Nephron progenitor cell (in vitro differentiated cells): ENCODE data around the gene MS4A4E.

Experiments
- DNase-seq: peaks from one replicate; pipeline ENCODE4 v3.0.0; 2021
- H3K27ac Mint-ChIP-seq: 2 replicates; pipeline ENCODE4 v1.8.0; 2021; ENCODE audit warnings: mild to moderate bottlenecking, moderate library complexity, mixed read lengths
- H3K27me3 Mint-ChIP-seq: 2 replicates; pipeline ENCODE4 v1.8.0; 2021; ENCODE audit warnings: mild to moderate bottlenecking, low read depth, mixed read lengths; ENCODE audit not compliant: poor library complexity
- H3K36me3 Mint-ChIP-seq: 2 replicates; pipeline ENCODE4 v1.8.0; 2021; ENCODE audit warnings: low read depth, mixed read lengths
- H3K4me1 Mint-ChIP-seq: 2 replicates; pipeline ENCODE4 v1.8.0; 2021; ENCODE audit warnings: mixed read lengths
- H3K4me3 Mint-ChIP-seq: 2 replicates; pipeline ENCODE4 v1.8.0; 2021; ENCODE audit warnings: mild to moderate bottlenecking, moderate library complexity, mixed read lengths
- H3K9me3 Mint-ChIP-seq: 2 replicates; pipeline ENCODE4 v1.8.0; 2021; ENCODE audit warnings: mild to moderate bottlenecking, moderate library complexity, mixed read lengths
- TF ChIP-seq, protein P1 (sequence below): fragments of 200-600 bp; sonication (generic); IDR thresholded peaks from 2 replicates; pipeline ENCODE4 v1.5.0; 2021; ENCODE audit warnings: antibody characterized with exemption

MS4A4E gene

DNA sequence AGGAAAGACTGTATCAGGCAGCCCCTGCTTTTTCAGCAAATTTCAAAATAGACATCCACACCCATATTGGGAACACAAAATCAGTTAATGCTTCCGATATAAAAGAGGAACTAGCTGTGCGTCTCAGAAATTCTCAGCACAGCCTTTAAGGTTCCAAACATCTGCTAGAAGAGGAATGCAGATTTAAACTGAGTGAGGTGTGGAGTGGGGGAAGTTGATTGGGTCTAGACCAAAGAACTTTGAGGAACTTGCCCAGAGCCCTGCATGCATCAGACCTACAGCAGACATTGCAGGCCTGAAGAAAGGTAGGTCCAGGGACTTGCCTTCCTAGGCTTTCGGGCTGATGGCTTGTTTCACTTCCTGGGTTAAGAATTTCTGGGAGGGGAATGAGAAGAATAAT lies 37.5 kb upstream of the MS4A4E start, which contains the start of gene MS4A4A:
TSS of gene MS4A4A (plus strand) at position 255 of the 400 bp plus-strand sequence. CDS start at position 265, 10 bp downstream.
- no peak for DNase-seq
- H3K9me3 Mint-ChIP-seq, result peaks cover 2% of the 10 kb centered on the region
- TF ChIP-seq, protein P1, sequence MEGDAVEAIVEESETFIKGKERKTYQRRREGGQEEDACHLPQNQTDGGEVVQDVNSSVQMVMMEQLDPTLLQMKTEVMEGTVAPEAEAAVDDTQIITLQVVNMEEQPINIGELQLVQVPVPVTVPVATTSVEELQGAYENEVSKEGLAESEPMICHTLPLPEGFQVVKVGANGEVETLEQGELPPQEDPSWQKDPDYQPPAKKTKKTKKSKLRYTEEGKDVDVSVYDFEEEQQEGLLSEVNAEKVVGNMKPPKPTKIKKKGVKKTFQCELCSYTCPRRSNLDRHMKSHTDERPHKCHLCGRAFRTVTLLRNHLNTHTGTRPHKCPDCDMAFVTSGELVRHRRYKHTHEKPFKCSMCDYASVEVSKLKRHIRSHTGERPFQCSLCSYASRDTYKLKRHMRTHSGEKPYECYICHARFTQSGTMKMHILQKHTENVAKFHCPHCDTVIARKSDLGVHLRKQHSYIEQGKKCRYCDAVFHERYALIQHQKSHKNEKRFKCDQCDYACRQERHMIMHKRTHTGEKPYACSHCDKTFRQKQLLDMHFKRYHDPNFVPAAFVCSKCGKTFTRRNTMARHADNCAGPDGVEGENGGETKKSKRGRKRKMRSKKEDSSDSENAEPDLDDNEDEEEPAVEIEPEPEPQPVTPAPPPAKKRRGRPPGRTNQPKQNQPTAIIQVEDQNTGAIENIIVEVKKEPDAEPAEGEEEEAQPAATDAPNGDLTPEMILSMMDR, result no peak
- no peaks in the 10 kb centered on the region for H3K27me3 Mint-ChIP-seq
- H3K4me1 Mint-ChIP-seq, result peaks cover 2% of the 10 kb centered on the region
- H3K4me3 Mint-ChIP-seq, result no peak within 1 kb of the TSS
- H3K36me3 Mint-ChIP-seq, result no peaks in the 10 kb centered on the region
- no peak within 1 kb of the TSS for H3K27ac Mint-ChIP-seq

DNA sequence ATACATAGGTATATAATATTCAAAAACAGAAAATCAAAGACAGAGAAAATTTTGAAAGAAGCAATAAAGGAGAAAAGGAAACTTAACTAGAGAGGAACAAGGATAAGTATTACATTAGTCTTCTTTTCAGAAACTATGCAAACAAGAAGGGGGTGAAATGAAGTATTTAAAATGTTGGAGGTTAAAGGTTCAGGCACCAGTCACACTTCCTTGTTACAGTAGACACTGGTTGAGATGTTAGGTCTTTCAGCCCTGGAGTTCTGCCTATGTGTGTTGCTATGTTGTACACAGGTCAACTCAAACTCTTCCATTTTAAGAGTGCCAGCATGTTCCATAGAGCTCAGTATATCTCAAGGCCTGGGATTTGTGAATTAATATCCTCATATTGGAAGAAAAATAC lies 31.5 kb upstream of the MS4A4E start:
- Mint-ChIP-seq H3K4me3 (no peak overlapping the region), H3K27me3 (peaks cover 3% of the 10 kb centered on the region), H3K9me3 (peaks cover 15% of the 10 kb centered on the region), H3K36me3 (no peaks in the 10 kb centered on the region), H3K27ac (no peak overlapping the region), H3K4me1 (no peaks in the 10 kb centered on the region)
- TF ChIP-seq, protein P1, result no peak
- DNase-seq, result no peak

DNA sequence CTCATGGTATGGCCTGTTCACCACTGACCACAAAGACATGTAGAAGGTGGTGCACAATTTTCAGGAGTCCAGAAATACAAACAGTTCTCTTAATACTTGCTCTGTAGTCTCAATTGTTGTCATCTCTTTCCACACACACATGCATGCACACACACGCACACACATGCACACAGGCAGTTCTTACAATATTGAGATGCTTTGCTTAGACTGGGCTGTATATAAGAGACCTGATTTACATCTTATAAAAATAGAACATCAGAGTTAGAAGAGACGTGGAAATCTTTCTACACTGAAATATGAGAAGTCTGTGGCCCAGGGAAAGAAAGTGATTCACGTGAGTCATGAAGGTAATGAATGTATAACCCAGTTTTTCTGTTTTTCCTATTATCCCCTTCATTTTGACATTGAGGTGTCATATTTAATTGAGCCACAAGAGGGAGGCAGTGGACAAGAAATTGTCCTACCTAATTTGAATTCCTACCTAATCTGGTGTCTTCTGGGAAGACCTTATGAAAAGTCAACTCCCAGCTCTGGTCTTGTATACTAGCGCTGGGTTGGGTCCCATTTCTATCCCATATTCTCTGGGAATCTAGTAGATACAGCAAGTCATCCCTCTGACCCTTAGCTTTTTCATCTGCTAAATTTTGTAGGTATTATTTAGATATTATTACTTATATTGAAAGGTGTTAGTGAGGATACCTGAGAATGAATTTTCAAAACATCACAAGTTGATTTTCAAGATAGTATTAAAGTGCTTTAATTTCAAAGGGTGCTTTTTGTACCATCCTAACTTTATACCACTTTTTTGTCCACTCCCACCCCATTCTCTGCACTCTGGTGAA lies 22.7 kb upstream of the MS4A4E start:
- Mint-ChIP-seq H3K36me3 (no peaks in the 10 kb centered on the region), H3K4me3 (no peak overlapping the region), H3K27me3 (peaks cover 5% of the 10 kb centered on the region), H3K9me3 (peaks cover 3% of the 10 kb centered on the region), H3K4me1 (no peaks in the 10 kb centered on the region), H3K27ac (no peak overlapping the region)
- DNase-seq, result peak; percentile 32
- TF ChIP-seq, protein P1, result peak; percentile 72

DNA sequence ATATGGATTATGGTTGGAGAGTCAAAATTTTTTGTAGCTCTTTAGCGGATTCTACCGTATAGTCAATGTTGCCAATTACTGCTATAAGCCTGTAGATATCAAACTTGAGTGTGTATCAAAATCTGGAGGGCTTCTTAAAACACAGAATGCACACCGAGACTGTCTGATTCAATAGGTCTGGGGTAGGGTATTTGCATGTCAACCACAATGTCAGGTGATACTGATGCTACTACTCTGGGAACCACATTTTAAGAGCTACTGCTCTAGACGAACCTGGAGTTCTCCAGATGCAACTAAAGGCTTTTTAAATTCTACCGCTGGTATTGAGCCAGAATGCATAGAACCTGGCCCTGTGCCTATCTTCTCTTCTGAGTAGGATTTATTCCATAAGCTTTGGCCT lies 21.7 kb upstream of the MS4A4E start:
- Mint-ChIP-seq H3K36me3 (no peaks in the 10 kb centered on the region), H3K9me3 (no peaks in the 10 kb centered on the region), H3K4me1 (no peaks in the 10 kb centered on the region), H3K27me3 (peaks cover 5% of the 10 kb centered on the region), H3K4me3 (no peak overlapping the region), H3K27ac (no peak overlapping the region)
- TF ChIP-seq, protein P1, result no peak
- no peak for DNase-seq

DNA sequence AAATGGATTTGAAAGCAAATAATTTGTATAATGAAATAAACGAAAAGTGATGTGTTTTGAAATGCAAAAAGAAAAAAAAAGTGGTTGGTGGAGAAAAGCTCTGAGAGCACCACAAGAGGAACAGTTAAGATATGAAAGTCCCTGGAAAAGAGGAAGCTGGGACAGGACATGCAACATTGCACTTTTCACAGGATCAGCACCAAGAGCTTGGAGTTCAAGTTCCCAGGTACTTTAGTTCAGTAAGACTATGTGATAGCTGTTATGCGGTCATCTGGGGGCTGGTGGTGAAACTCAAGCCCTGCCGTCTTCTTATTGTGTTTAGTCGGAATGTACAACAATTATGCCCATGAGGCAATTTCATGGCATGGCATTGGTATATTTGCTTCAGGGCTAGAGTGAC lies 20.5 kb upstream of the MS4A4E start:
- H3K4me3 Mint-ChIP-seq, result no peak overlapping the region
- no peak overlapping the region for H3K27ac Mint-ChIP-seq
- no peak for DNase-seq
- TF ChIP-seq, protein P1, result no peak
- no peaks in the 10 kb centered on the region for H3K9me3 Mint-ChIP-seq
- no peaks in the 10 kb centered on the region for H3K4me1 Mint-ChIP-seq
- no peaks in the 10 kb centered on the region for H3K36me3 Mint-ChIP-seq
- H3K27me3 Mint-ChIP-seq, result peaks cover 5% of the 10 kb centered on the region

DNA sequence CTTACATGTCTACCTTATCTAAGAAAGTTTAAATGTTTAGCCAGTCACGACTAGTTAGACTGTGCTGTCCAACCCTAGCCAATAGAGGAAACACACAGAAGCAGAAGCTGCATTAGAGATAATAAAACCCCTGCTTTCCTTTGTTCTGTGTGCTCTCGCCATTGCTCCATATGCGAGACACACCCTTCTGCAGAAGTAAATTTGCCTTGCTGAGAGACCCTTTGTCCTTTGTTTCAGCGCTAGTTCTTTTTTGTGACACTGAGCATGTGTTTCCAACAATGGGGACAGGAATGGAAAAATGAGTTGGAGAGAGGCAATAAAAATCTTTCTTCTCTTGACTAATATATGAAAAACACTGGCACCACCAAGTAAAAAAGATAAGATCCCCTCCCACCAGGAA lies 18.1 kb upstream of the MS4A4E start:
- Mint-ChIP-seq H3K9me3 (no peaks in the 10 kb centered on the region), H3K4me3 (no peak overlapping the region), H3K4me1 (no peaks in the 10 kb centered on the region), H3K27me3 (no peaks in the 10 kb centered on the region), H3K27ac (no peak overlapping the region), H3K36me3 (no peaks in the 10 kb centered on the region)
- TF ChIP-seq, protein P1, result no peak
- DNase-seq, result no peak
